Measurements from ENCODE around the gene ZDHHC19.
"Not testable (repeated sequence)": the region's sequence is repeated elsewhere in the genome, so short reads cannot be mapped to it uniquely, and the experiment has no call there.

Gene ZDHHC19

DNA sequence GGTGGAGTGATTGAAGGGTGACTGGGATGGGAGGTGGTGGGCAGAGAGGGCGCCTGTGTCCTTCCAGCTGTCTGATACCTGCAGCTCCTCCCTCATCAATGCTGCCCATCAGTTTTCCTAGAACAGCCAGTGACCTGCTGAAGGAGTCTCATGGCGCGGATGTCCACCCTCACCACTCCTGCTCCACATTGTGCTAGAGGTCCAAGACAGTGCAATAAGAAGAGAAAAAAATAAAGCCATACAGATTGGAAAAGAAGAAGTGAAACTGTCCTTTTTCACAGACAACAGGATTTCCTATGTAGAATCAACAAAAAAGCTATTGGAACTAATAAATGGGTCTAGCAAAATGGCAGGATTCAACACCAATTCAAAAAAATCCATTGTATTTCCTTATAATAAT is 7.4 kb downstream of the ZDHHC19 start:
- no peak for DNase-seq (ENCODE audit: low read depth in 2 of 2)

DNA sequence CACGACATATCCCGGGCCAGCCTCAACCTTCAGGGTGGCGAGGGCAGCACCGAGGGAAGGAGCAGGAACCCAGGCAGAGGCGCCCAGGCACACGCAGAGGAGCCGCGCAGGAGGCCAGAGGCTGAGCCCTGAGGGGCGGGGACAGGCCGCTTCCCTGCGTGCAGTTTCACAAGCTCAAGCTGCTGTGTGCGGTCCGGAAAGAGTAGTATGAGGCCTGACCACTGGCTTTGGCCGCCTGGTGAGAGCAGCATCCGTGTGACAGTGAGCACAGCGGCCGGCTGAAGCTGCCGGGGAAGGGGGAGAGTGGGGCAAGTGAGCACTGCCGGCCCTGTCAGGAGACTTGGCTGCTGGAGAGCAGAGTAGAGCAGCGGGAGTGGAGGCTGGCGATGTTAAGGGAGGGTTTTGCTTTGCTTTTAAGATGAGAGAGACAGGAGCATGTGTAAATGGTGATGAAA is 8.7 kb downstream of the ZDHHC19 start:
- no peak for DNase-seq (ENCODE audit: low read depth in 2 of 2)

DNA sequence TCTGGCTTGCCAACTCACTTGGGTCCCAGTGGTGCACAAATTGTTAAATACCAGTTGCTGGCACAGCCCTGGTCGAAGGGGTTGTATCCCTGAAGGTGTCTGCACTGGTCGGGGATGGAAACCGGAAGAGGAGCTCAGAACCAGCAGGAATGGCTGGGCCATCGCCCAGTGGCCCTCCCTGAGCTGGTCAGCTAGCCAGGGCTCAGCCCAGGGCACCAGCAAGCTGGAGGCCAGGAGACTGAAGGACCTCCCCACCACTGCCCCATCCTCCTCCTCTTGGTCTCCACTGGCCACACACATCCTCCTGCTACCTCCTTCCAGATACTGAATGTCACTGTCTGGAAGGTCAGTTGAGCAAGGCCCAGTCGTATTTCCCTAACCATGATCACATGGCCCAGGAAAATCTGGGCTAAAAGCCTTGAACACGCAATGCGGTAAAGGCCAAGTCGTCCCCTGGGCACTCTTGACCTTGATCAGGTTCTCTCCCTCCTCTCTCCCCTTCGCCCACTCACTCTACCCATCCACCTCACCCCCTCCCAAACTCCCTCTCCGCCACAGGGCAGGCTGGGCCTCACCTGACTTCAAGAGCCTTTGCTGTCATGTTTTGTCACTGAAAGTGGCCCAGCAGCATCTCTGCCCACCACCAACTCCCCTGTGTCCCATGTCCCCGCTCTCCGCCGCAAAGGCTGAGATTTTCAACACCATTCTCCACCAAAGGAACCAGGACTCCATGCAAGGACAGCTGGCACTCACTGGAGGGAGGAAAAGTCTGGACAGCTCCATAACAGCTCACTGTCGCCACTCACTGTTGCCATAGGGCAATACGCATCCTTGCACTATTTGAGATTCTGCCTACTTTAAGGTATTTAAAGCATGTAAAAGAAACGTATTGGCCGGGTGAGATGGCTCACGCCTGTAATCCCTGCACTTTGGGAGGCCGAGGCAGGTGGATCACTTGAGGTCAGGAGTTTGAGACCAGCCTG is 12.1 kb downstream of the ZDHHC19 start:
- DNase-seq (ENCODE audit: low read depth in 2 of 2), result no peak

DNA sequence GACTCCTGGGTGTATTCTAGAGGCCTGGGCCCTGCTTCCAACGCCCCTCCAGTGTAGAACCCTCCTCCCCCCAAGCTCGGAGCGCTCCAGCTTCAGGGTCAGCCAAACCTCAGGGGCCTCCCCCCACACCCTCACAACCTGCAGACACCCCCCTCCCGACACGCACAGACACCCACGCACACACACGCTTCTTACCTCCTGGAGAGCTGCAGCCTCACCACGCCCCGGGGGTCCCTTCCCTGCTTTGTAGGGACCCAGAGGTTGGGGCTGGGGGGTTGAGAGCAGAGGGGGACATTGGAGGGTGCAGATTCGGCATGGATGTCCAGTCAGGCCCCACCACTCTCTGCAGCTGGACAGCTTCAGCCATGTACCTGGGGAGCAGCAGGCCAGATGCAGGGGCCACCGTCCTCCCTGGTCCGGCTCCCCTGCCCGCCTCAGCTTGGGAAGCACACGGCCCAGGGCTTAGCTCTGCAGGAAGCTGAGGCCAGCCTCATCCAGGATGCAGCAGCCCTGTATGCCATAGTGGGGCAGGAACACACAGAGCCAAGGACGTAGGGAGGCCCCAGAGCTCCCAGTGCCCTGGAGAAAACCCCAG is 13.0 kb downstream of the ZDHHC19 start:
- DNase-seq (ENCODE audit: low read depth in 2 of 2), result no peak

DNA sequence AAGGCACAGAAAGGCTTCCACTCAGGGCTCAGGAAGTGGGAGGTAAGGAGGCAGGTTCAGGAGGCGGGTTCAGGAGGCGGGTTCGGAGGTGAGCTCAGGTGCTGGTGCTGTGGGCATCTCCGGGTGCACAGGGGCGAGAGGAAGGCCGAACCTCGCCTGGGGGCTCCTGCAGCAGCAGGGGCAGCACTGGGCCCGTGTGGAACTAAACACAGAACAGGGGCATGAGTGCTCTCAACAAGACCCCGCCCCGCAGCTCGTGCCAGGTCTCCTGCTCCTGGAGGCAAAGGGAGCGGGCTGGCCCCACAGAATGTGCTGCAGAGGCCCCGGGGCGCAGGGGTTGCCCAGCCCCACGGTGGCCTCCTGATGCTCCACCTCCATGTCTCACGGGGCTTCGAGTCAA is 13.7 kb downstream of the ZDHHC19 start:
- no peak for DNase-seq (ENCODE audit: low read depth in 2 of 2)

DNA sequence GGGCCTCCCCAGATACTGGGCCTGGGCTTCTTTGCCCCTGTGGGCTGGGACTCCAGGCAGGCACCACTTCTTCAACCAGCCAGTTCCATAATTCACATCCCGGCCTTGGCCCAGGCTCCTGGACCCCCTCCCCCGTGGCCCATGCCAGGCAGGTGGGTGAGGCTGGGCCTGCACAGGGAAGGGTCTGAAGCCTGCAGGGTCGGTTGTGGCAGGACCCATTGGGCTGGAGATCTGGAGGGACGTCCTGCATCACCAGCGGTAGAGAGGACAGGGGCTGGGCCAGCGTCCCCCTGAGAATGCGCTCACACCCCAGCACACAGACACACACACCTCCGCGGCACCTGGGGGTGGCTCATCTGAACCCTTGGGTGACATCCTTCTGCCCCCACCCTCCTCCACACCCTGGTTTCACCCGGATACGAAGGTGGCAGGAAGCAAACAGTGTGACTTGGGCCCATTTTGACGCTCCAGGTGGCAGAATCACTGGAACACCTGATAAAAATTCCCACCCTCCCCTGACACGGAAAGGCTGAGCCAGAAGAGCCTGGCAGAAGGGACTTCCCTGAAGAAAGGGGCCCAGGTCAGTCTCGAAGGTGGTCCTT is 15.4 kb downstream of the ZDHHC19 start:
- no peak for DNase-seq (ENCODE audit: low read depth in 2 of 2)

DNA sequence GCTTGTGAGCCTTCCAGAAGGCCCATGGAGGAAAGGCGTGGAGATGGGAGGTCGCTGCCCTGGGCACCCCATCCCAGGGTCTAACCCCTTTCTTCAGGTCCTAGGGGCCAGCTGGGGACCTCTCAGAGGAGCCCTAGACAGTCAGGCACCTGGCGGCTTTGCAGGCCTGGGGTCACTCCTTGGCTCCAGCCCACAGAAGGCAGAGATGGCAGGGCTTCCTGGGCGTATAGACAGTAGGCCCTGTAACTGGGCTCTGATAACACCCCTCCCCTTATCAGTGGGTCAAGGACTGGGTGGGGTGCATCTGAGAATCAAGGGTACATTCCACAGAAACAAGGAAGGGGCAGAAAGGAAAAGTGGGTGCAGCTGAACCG is 16.7 kb downstream of the ZDHHC19 start:
- no peak for DNase-seq (ENCODE audit: low read depth in 2 of 2)

DNA sequence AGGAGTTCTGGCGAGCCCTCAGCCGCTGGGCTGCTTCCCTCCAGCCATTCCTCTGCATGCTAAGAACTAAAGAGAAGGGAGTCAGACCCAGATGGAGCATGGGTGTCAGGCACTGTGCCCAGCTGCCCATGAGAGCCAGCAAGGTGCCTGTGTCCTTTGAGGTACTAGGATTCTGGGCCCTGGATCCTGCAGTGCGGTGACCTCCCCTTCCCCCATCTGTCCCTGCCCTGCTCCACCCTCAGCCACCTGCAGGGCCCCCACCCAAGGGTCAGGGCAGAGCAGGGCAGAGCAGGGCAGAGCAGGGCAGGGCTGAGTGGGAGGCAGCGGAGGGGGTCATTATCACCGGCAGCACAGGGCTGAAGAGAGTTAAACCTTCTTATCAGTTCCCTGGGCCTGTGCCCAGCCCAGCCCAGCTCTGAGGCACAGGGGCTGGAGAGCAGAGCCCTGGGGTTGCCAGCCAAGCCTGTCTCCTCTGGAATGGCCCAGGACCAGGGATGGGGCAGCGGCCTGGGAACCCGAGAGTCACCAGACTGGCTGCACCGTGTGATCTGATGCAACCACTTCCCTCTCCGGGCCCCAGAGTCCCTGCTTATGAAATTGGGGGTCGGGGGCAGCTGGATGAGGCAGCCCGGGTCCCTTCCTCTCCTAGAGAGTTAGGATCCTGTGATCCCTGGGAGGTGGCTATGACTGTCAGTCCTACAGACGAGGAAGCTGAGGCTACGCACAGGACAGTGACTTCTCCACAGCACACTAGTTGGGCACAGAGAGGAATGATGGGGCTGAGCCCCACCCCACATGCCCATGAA is 17.3 kb downstream of the ZDHHC19 start:
- DNase-seq (ENCODE audit: low read depth in 2 of 2), result no peak

DNA sequence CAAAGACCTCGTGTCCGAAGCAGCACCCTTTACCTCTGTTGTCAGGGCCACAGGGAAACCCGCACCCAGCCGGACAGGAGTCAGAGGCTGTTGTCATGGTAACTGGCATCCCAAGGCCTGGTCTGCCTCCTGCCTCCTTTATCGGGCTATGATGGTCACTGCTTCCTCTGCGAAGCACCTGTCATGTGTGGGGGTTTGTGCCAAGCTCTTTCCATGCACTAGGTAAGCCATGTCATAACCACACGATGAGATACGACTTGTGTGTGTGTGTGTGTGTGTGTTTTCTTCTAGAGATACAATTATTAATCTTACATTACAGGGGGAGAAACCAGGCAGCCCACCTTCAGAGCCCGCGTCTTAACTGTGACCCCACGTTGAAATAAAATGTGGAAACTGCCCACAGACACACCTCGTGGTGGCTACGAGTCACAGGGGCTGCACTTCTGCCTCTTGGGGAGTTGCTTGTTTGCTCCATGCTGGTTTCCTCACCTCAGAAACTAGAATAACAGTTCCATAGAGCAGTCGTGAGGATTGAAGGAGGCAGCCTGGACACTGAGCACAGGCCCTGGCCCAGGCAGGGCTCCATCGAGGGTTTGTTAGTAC is 18.0 kb downstream of the ZDHHC19 start:
- DNase-seq (ENCODE audit: low read depth in 2 of 2), result no peak

DNA sequence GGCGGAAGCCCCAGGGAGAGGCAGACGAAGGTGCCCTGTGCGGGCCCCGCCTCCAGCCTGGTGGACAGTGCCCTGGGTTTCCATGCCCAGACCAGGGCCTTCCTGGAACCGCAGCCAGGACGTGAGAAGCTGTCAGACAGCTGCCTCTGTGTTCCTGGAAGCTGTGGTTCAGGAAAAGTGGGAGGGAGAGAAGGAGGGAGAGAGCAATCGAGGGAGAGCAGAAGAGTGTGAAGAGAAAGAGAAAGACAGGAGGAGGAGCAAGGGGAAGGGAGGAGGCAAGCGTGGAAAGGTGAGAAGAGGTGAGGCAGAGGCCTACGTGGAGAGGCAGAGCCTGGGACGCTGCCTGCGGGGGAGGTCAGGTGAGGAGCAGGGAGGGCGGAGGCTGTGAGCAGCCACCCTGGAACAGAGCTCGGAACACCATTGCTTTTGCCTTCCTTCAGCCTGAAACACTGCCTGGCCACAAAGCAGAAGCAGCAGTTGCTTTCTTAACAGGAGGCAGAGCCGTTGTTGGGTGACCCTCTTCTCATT is 18.6 kb downstream of the ZDHHC19 start:
- DNase-seq (ENCODE audit: low read depth in 2 of 2), result no peak

DNA sequence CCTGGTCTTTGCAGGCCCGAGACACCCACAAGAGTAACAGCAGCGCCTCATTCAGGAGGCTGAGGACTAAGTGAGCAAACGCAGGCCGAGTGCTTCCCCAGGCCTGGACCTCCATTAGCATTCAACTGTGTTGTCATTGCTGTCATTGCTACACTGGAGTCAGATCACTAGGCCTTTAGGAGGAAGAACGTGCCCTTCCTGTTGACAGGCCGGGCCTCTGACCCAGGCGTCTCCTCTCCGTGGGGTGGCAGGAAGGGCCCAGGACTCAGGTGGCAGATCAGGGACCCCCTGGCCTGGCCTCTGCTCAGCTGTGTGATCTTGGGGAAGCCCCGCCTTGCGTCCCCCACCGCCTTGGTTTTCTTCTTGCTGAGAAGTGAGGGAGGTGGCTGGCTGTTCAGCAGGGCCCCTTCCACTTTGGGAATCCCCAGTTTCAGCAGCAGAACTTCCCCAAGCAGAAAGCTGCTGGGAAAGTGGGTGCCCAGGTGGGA is 19.1 kb downstream of the ZDHHC19 start:
- DNase-seq (ENCODE audit: low read depth in 2 of 2), result peak in 1 of 2 experiments; percentile 39

DNA sequence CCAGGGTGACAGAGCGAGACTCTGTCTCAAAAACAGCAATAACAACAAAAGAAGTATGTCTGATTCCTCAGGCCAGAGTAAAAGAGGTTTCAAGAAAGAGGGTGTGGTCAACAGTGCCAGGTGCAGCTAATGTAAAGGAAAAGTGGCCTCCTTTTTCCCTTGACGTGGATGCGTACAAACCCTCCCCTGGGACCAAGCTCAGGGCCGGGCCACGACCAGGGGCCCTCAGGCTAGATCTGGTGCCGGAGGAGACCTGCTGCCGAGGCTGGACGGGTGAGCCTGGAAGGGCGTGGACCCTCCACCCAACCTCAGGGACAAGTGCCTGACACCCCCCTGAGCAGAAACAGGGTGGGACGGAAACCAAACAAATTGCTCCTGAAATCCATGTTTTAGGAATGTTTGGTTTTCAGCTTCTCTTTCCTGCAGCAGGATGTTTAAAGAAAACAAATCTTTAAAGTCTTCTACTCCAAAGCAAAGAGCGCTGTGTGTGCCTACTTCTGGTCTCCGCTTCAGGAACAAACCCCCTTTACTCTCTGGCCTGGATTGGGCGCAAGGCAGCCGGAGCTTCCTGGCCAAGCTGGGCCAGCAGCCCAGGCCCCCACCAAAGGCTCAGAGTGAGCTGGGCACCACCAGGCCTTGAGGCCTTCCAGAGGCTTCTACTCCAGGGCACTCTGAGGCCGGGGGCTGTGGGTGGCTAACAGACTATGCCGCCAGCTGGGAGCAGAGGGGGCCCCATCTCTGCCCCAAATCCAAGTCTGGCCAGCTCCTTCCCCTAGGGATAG is 21.4 kb downstream of the ZDHHC19 start:
- no peak for DNase-seq (ENCODE audit: low read depth in 2 of 2)

DNA sequence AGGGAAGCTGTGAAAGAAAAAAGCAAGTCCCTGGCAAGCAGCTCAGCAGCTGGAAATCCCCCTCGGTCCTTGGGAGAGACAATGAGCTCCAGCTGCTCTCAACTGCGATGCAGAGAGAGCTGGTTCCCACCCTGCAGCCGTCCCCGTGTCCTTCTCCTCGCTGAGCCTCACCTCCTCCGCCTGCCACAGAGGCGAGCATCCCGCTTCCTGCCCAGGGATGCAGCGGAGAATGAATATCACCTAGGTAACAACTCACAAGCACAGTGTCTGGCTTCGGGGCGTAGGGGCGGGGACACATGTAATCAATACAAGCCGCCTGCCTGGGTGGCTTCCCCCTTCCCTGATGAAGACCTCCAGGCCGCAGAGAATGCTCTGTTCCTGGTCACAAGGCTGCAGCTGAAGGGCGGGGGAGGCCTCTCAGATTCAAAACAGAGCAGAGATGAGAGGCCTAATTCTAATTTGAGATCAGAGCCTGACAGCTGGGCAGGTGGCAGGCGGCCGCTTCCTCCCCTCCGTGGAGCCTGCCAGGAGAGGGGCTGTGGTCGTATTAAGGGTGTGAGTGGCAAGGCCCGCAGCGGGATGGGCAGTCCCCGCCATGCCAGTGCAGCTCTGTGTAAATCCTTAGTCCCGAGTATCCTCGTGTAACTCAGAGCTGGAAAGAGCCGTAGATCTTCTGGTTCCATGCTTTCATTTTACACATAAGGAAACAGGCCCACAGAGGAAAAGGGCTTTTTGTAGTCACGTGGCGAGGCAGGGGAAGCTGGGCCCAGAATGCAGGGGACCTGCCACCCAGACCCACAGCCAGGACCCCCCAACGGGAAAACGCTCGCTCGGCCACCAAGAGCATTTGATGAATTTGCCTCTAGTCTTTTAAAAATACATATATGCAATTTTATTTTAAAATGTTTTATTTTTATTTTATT is 24.3 kb downstream of the ZDHHC19 start:
- DNase-seq (ENCODE audit: low read depth in 2 of 2), result no peak

DNA sequence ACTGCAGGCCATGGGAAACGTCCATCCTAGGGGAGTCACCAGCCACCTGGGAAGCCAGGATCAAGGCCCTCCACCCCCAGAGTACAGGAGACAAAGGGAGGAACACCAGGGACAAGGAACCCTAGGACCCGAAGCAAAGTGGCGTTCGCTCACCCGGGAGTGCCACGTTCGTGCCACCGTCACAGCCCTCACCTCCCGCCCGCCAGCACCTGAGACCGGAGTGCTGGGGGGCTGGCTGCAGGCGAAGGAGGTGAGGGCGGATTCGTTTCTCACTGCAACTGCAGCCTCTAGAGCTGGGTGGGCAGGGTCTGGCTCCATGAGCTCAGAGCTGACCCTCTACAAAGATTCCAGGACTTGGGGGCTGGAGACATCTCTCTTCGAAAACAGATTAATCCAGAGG is 26.3 kb downstream of the ZDHHC19 start:
- DNase-seq (ENCODE audit: low read depth in 2 of 2), result no peak

DNA sequence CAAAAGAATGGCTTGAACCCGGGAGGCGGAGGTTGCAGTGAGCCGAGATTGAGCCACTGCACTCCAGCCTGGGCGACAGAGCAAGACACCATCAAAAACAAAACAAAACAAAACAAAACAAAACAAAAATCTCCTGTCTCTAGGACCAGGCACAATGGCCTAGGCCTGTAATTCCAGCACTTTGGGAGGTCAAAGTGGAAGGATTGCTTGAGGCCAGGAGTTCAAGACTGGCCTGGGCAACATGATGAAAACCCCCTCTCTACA is 27.1 kb downstream of the ZDHHC19 start:
- not testable (repeated sequence) for DNase-seq (ENCODE audit: low read depth in 2 of 2)

DNA sequence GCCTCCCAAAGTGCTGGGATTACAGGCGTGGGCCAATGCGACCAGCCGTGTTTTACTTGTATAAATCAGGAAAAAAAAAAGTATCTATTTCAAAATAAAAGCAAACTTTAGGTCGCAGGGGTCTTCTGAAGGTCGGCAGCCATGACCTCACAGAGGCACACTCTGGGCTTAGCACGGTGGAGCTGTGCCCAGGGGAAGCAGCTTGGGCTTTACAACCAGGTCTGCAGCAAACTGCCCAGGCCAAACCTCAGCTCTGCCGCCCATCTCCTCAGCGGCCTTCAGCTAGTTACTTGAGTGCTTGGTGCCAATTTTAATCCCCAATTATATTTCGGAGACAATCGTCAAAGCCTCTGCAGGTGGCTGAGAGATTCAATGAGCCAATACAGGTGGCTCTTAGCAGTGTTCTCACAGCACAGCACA is 30.1 kb downstream of the ZDHHC19 start:
- no peak for DNase-seq (ENCODE audit: low read depth in 2 of 2)

DNA sequence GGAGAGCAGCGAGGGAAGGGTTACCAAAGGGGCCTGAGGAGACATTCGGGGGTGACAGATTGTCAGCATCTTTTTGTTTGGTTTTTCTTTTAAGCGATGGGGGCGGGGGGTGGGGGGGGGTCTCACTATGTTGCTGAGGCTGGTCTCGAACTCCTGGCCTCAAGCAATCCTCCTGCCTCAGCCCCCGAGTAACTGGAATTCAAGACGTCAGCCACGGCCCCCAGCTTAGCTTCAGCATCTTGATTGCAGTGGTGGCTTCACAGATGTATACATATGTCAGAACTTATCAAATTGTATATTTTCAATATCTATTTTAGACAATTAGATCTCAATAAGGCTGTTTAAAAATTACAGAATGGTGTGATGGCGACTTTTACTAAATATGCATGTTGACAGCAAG is 30.9 kb downstream of the ZDHHC19 start:
- no peak for DNase-seq (ENCODE audit: low read depth in 2 of 2)

DNA sequence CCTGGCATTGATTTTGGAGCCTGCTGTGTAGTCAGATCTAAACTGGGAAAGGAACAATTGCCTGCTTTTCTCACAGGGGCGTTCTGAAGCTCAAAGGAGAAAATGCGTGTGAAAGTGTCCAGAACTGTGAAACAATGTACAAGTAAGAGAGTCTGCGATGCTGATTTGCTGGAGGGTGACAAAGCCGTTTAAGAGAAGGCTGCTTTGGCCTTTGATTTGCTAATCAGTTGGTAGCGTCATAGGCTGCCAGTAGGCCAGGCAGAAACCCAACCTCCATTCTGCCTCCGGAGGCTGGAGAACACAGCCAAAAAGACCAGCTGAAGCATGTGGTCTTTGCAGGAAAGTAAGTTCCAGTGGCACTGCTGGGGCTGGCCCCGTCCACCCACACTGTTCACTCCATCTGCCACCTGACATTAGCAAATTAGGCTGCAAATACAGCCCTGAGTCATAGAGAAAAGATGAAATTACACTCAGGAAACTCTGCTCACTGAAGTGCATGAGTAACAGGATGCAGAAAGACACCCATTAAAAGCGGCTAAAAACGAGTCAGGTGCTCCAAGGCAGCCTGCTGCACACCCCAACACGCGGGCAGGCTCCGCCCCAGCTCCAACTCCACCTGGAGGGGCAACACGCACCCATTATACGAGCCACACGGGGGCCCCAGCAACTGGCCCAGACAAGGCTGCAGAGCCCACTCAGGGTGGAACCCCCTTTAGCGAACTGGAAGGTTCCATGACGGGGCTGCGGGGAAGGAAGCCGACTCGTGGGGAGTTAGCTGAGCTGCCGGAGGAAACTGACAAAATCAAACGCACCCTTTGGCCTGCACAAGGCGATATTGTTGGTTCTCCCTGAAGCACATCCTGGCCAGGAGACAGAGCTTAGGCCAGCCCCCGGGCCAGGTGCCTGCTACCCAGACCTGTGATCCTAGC is 31.6 kb downstream of the ZDHHC19 start:
- peak; percentile 60 to 70 for DNase-seq (ENCODE audit: low read depth in 2 of 2)

Data from stimulated activated CD4-positive, alpha-beta T cell treated with anti-CD3 and anti-CD28 coated beads, Interleukin-12 subunit alpha, Interleukin-12 subunit beta, amount 100 ng/mL, for 24 hours (primary cell).